ENCODE results near the gene CDK13.

Gene CDK13

DNA sequence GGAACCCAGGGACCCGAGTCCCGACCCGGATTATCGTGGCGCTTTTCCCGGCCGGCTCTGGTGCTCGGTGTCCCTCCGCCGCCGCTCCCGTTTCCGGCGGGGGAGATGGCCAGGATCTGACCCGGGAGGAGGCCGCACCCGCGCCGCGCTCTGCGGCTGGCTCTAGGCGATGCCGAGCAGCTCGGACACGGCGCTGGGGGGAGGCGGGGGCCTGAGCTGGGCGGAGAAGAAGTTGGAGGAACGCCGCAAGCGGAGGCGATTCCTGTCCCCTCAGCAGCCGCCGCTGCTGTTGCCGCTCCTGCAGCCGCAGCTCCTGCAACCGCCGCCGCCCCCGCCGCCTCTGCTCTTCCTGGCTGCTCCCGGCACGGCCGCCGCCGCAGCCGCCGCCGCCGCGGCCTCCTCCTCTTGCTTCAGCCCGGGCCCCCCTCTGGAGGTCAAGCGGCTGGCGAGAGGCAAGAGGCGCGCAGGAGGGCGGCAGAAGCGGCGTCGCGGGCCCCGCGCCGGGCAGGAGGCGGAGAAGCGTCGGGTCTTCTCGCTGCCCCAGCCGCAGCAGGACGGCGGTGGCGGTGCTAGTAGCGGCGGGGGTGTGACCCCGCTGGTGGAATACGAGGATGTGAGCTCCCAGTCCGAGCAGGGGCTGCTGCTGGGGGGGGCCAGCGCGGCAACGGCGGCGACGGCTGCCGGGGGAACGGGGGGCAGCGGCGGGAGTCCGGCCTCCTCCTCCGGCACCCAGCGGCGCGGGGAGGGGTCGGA lies 593 bp downstream of the CDK13 start:
- peak; percentile 48 for DNase-seq

- peak; percentile 51 for DNase-seq
Observed at GRCh38 chr7:39951226-39952194, 1.5 kb downstream of the CDK13 start.

DNA sequence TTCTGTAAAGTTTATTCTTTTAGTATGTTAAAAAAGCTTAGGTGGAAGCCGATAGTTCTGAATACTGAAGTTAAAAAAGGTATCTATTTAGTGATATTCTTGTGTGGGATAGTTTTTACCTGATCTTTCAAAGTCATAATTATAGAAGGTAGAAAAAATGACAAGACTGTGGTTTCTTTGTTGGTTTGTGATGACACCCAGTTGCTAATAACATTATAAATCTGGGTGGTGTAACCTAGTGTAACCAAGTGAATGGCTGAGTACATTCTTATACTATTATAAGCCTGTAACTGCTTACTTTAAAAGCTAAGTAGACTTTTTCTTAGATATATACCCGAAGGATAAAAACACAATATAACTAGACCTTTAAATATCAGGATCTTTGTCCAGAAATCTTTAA lies 2.3 kb downstream of the CDK13 start:
- DNase-seq = no peak

GRCh38 chr7:39952803-39953202 lies 2.7 kb downstream of the CDK13 start:
- DNase-seq = no peak

DNA sequence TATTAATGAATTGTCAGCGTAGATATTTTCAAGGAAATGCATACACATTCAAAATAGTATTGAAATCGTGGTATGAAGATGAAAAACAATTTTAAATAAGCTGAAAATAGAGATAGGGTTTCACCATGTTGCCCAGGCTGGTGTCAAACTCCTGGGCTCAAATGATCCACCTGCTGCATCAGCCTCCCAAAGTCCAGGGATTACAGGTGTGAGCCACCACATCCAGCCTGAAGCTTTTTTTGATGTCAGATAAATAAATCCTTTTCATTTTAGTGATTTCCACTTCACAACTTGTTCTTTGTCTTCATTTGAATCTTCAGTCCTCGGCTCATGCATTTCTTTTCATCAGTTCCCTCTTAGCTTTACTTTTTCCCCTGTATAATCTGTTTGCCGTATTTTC lies 4.6 kb downstream of the CDK13 start:
- no peak for DNase-seq

DNA sequence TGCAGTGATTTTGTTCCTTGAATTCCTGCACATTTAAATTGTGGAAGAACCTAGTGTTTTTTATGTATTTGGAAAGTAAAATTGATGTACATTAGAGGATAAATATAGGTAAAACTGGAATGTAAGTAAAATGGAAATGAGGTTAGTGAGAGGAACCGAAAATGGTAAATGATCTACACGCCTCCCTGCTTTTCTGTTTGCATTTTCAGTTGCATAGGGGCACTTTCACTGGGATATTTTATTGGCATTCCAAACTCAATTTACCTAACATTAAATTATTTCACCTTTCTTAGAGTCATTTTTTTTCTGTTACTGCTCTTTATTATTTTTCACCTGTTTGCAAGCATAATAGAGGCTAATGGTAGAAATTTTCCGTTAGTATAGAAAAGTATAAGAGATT lies 8.0 kb downstream of the CDK13 start:
- DNase-seq = no peak

- no peak for DNase-seq
Observed at GRCh38 chr7:39967406-39968161, 17.5 kb downstream of the CDK13 start.

DNA sequence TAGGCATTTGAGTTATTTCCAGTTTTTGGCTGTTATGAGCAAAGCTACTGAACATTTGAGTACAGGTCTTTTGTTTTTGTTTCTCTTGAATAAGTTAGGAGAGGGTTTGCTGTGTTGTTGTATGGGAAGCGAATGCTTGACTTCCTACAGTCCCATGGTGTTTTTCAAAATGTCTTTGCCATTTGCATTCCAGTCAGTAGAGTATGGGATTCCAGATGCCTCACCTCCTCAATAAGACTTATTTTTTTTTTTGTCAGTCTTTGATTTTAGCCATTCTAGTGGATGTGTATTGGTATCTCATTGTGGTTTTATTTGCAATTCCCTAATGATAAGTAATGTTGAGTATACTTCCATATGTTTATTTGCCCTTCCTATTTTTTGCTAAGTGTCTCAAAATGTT lies 19.4 kb downstream of the CDK13 start:
- no peak for DNase-seq

GRCh38 chr7:39971924-39972323 lies 21.9 kb downstream of the CDK13 start:
- no peak for DNase-seq

DNA sequence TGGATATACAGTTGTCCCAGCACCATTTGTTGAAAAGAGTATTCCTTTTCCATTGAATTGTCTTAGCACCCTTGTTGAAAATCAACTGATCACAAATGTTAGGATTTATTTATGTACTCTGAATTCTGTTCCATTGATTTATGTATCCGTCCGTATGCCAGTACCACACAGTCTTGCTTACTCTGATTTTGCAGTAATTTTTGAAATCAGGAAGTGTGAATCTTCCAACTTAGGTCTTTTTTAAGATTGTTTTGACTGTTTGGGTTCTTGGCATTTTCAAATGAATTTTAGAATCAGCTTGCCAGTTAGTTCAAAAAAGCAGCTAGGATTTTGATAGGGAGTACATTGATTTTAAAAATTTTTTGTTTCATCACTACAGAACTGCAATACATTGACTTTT lies 23.7 kb downstream of the CDK13 start:
- DNase-seq = no peak

GRCh38 chr7:39978230-39978934 lies 28.3 kb downstream of the CDK13 start:
- no peak for DNase-seq

GRCh38 chr7:39979406-39980073 lies 29.5 kb downstream of the CDK13 start:
- no peak for DNase-seq

DNA sequence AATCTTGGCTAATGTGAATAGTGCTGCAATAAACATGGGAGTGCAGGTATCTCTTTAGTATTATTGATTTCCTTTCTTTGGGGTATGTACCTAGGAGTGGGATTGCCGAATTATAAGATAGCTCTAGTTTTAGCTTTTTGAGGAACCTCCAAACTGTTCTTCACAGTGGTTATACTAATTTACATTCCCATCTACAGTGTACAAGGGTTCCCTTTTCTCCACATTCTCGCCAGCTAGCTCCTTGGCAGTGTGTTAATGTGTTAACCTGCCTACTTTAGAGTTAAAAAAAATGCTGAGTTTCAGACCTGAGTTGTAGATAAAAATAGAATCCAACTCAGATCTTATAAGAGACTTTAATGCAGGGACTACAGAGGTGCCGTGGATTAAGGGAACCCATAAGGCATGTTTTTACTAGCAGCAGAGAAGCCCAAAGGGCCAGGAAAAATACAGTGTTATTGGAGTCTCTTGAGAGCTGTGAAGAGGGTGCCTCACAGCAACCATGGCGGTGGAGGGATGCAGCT lies 35.4 kb downstream of the CDK13 start:
- DNase-seq = no peak

GRCh38 chr7:39987641-39988347 lies 37.7 kb downstream of the CDK13 start:
- DNase-seq = no peak

- DNase-seq = no peak
Observed at GRCh38 chr7:40000734-40001315, 50.8 kb downstream of the CDK13 start.

DNA sequence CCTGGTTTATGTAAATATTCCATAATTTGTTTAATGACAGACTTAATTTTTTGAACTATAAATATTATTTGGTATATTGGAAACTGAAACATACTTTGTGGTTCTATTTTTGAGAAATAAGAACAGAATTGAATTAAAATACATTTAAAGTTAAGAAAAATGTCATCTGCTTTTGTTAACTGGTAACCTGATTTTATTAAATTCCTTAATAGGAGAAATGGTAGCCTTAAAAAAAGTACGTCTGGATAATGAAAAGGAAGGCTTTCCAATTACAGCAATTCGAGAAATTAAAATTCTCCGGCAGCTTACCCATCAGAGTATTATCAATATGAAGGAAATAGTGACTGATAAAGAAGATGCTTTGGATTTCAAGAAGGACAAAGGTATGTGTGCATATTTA lies 51.6 kb downstream of the CDK13 start:
- no peak for DNase-seq

- no peak for DNase-seq
Observed at GRCh38 chr7:40003597-40003996, 53.5 kb downstream of the CDK13 start.

- DNase-seq = no peak
Observed at GRCh38 chr7:40008223-40008815, 58.3 kb downstream of the CDK13 start.

DNA sequence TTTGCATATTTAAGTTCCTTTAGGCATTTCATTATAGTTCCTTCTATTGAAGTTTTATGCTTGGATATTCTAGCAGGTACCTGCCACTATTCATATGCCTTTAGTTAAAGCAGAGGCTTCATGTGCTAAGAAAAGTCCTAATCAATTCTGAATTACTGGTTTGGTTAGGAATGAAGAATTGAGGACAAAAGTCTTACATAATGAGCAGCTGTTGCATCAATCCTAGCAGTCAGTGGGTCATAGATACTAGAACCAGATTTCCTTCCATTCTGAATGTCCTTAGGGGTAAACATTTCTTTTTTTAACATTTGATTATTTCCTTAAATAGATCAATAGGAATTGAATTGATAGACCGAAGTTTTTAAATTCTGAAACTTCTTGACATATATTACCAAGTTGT lies 59.2 kb downstream of the CDK13 start:
- DNase-seq = no peak

- DNase-seq = no peak
Observed at GRCh38 chr7:40014376-40014775, 64.3 kb downstream of the CDK13 start.
